Chondrocyte (in vitro differentiated cells): ENCODE measurements around the gene OPALIN. TPM values are rescaled to one million over a fixed set of nuclear protein-coding genes. Genes with fewer than 3 reads are reported as not detected.

Experiments used
- DNase-seq: peaks from one replicate; pipeline ENCODE4 v3.0.0; 2021; ENCODE audit warnings: mixed read lengths, low spot score
- H3K27ac Mint-ChIP-seq: one replicate; pipeline ENCODE4 v1.8.0; 2021; ENCODE audit warnings: mild to moderate bottlenecking, moderate library complexity, mixed read lengths; ENCODE audit not compliant: unreplicated experiment
- H3K27me3 Mint-ChIP-seq: 2 replicates; pipeline ENCODE4 v1.8.0; 2021; ENCODE audit warnings: low read depth, mixed read lengths
- H3K36me3 Mint-ChIP-seq: 2 replicates; pipeline ENCODE4 v1.8.0; 2021; ENCODE audit warnings: low read depth, mixed read lengths
- H3K4me1 Mint-ChIP-seq: 2 replicates; pipeline ENCODE4 v1.8.0; 2021; ENCODE audit warnings: low read depth, mild to moderate bottlenecking, mixed read lengths
- H3K4me3 Mint-ChIP-seq: one replicate; pipeline ENCODE4 v1.8.0; 2021; ENCODE audit warnings: mild to moderate bottlenecking, moderate library complexity, mixed read lengths; ENCODE audit not compliant: unreplicated experiment
- H3K9me3 Mint-ChIP-seq: 2 replicates; pipeline ENCODE4 v1.8.0; 2021; ENCODE audit warnings: low read depth, mixed read lengths
- CTCF ChIP-seq: fragments of 200-600 bp; sonication (generic); IDR thresholded peaks from 2 replicates; pipeline ENCODE4 v1.5.0; 2021; ENCODE audit warnings: antibody characterized with exemption, mild to moderate bottlenecking, moderate library complexity
- total RNA-seq: library from RNA; stranded (reverse); gene quantifications from 3 replicates; pipeline ENCODE4 v1.2.1, GENCODE V29; 2021

OPALIN gene
- total RNA-seq, 1 donor from 2014 or later: not detected

- DNase-seq: no peak
- H3K27ac Mint-ChIP-seq: no peak overlapping the region
Measured at GRCh38 chr10:96360331-96360730, 1.5 kb upstream of the OPALIN start.

GRCh38 chr10:96359616-96360015, 814 bp upstream of the OPALIN start:
- no peak overlapping the region for H3K4me3 Mint-ChIP-seq
- H3K27ac Mint-ChIP-seq: no peak overlapping the region
- H3K36me3 Mint-ChIP-seq: no peaks in the 10 kb centered on the region
- peaks cover 33% of the 10 kb centered on the region for H3K27me3 Mint-ChIP-seq
- no peaks in the 10 kb centered on the region for H3K4me1 Mint-ChIP-seq
- DNase-seq: no peak
- no peaks in the 10 kb centered on the region for H3K9me3 Mint-ChIP-seq
- no peak for TF ChIP-seq CTCF

More at GRCh38 chr10:96360331-96360730, 1.5 kb upstream of the OPALIN start:
- Mint-ChIP-seq H3K27me3 (peaks cover 29% of the 10 kb centered on the region), H3K9me3 (no peaks in the 10 kb centered on the region), H3K4me3 (no peak overlapping the region), H3K4me1 (no peaks in the 10 kb centered on the region), H3K36me3 (no peaks in the 10 kb centered on the region)
- TF ChIP-seq CTCF: no peak

GRCh38 chr10:96357038-96357620, 1.7 kb downstream of the OPALIN start:
- Mint-ChIP-seq H3K4me3 (no peak overlapping the region), H3K4me1 (no peaks in the 10 kb centered on the region), H3K9me3 (no peaks in the 10 kb centered on the region), H3K36me3 (no peaks in the 10 kb centered on the region), H3K27ac (no peak overlapping the region), H3K27me3 (peaks cover 40% of the 10 kb centered on the region)
- no peak for DNase-seq
- no peak for TF ChIP-seq CTCF

- no peaks in the 10 kb centered on the region for H3K4me1 Mint-ChIP-seq
- H3K9me3 Mint-ChIP-seq: no peaks in the 10 kb centered on the region
- H3K4me3 Mint-ChIP-seq: no peak overlapping the region
- H3K27ac Mint-ChIP-seq: no peak overlapping the region
- peaks cover 36% of the 10 kb centered on the region for H3K27me3 Mint-ChIP-seq
- TF ChIP-seq CTCF: no peak
- no peaks in the 10 kb centered on the region for H3K36me3 Mint-ChIP-seq
- DNase-seq: no peak
Measured at GRCh38 chr10:96352582-96352981, 6.2 kb downstream of the OPALIN start.

GRCh38 chr10:96352027-96352426, 6.8 kb downstream of the OPALIN start:
- Mint-ChIP-seq H3K27ac (no peak overlapping the region), H3K9me3 (no peaks in the 10 kb centered on the region), H3K4me3 (no peak overlapping the region), H3K36me3 (no peaks in the 10 kb centered on the region), H3K27me3 (peaks cover 35% of the 10 kb centered on the region), H3K4me1 (no peaks in the 10 kb centered on the region)
- no peak for TF ChIP-seq CTCF
- no peak for DNase-seq
